Measurements from ENCODE around the gene DHRS2. TPM values are rescaled to one million over a fixed set of nuclear protein-coding genes. Genes with fewer than 3 reads are reported as not detected.

Gene DHRS2
- total and polyA plus RNA-seq, 2 of the 13 experiments (the other 11 are each of a cell fraction or from before 2014, with no cell fraction given): 1,621 to 3,021 TPM

- TF ChIP-seq BRCA1 (CRISPR knock-in tag; IDR thresholded peaks at IDR 0.05): no peak
- no peak for TF ChIP-seq HDAC1 (CRISPR knock-in tag; IDR thresholded peaks at IDR 0.05)
- TF ChIP-seq SIN3B (IDR thresholded peaks at IDR 0.05; ENCODE audit: low read length): no peak
- peak; percentile 100 for TF ChIP-seq SRSF1 (optimal IDR thresholded peaks at IDR 0.05; ENCODE audit: low read depth, low read length)
- no peak for TF ChIP-seq ARNT (IDR thresholded peaks at IDR 0.05)
- TF ChIP-seq HES4 (CRISPR knock-in tag; IDR thresholded peaks at IDR 0.05; ENCODE audit: borderline replicate concordance): no peak
- TF ChIP-seq NFE2L2 (IDR thresholded peaks at IDR 0.05; ENCODE audit: low read length): no peak
- peak; percentile 34 for TF ChIP-seq ETV6 (CRISPR knock-in tag; conservative IDR thresholded peaks at IDR 0.05)
- TF ChIP-seq MIER3 (CRISPR knock-in tag; IDR thresholded peaks at IDR 0.05; ENCODE audit: borderline replicate concordance): no peak; the same call in none of the 2 replicates
- peak; percentile 85 for TF ChIP-seq HMGXB3 (CRISPR knock-in tag; IDR thresholded peaks at IDR 0.05; ENCODE audit: borderline replicate concordance)
- TF ChIP-seq, protein P1, sequence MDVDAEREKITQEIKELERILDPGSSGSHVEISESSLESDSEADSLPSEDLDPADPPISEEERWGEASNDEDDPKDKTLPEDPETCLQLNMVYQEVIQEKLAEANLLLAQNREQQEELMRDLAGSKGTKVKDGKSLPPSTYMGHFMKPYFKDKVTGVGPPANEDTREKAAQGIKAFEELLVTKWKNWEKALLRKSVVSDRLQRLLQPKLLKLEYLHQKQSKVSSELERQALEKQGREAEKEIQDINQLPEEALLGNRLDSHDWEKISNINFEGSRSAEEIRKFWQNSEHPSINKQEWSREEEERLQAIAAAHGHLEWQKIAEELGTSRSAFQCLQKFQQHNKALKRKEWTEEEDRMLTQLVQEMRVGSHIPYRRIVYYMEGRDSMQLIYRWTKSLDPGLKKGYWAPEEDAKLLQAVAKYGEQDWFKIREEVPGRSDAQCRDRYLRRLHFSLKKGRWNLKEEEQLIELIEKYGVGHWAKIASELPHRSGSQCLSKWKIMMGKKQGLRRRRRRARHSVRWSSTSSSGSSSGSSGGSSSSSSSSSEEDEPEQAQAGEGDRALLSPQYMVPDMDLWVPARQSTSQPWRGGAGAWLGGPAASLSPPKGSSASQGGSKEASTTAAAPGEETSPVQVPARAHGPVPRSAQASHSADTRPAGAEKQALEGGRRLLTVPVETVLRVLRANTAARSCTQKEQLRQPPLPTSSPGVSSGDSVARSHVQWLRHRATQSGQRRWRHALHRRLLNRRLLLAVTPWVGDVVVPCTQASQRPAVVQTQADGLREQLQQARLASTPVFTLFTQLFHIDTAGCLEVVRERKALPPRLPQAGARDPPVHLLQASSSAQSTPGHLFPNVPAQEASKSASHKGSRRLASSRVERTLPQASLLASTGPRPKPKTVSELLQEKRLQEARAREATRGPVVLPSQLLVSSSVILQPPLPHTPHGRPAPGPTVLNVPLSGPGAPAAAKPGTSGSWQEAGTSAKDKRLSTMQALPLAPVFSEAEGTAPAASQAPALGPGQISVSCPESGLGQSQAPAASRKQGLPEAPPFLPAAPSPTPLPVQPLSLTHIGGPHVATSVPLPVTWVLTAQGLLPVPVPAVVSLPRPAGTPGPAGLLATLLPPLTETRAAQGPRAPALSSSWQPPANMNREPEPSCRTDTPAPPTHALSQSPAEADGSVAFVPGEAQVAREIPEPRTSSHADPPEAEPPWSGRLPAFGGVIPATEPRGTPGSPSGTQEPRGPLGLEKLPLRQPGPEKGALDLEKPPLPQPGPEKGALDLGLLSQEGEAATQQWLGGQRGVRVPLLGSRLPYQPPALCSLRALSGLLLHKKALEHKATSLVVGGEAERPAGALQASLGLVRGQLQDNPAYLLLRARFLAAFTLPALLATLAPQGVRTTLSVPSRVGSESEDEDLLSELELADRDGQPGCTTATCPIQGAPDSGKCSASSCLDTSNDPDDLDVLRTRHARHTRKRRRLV (CRISPR knock-in tag; IDR thresholded peaks at IDR 0.05): no peak
- TF ChIP-seq, protein P2, sequence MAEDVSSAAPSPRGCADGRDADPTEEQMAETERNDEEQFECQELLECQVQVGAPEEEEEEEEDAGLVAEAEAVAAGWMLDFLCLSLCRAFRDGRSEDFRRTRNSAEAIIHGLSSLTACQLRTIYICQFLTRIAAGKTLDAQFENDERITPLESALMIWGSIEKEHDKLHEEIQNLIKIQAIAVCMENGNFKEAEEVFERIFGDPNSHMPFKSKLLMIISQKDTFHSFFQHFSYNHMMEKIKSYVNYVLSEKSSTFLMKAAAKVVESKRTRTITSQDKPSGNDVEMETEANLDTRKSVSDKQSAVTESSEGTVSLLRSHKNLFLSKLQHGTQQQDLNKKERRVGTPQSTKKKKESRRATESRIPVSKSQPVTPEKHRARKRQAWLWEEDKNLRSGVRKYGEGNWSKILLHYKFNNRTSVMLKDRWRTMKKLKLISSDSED (CRISPR knock-in tag; IDR thresholded peaks at IDR 0.05): no peak
- peak; percentile 83 for TF ChIP-seq ZNF543 (CRISPR knock-in tag; IDR thresholded peaks at IDR 0.05)
- TF ChIP-seq ZNF124 (CRISPR knock-in tag; IDR thresholded peaks at IDR 0.05): 0 out of 2 replicates have a peak, but pooled peaks have one; percentile 49
- TF ChIP-seq ZBTB49 (CRISPR knock-in tag; IDR thresholded peaks at IDR 0.05; ENCODE audit: borderline replicate concordance): peak; percentile 17; the same call in 1 of the 2 replicates
- no peak; the same call in 1 of the 2 replicates for TF ChIP-seq TGIF2 (CRISPR knock-in tag; IDR thresholded peaks at IDR 0.05)
These were observed 3.1 kb downstream of the DHRS2 start (continued) for GRCh38 chr14:23639048-23639890.

Data from HepG2 (cell line).